ENCODE results near the gene PDZK1. TPM values are rescaled to one million over a fixed set of nuclear protein-coding genes. Genes with fewer than 3 reads are reported as not detected.
"Not testable (repeated sequence)": the region's sequence is repeated elsewhere in the genome, so short reads cannot be mapped to it uniquely, and the experiment has no call there.

The PDZK1 gene
- total and polyA plus RNA-seq, 4 experiments from 2014 or later: 0.45 TPM; not detected in 3

- CTCF ChIA-PET (ENCODE audit: partially characterized antibody): no interaction called here
- POLR2A ChIA-PET (ENCODE audit: partially characterized antibody): no interaction called here
- H3K4me1 Mint-ChIP-seq: no peaks in the 10 kb centered on the region
- no peaks in the 10 kb centered on the region for H3K27me3 Mint-ChIP-seq
- DNase-seq: no peak
- no peak overlapping the region for H3K4me3 Mint-ChIP-seq
- intact Hi-C loops (cut with micrococcal nuclease): no loop called here
- Histone ChIP-seq H3K4me3 (ENCODE audit: low read length in 2 of 2) (no peak overlapping the region), H3K9me3 (ENCODE audit: control insufficient read depth in 1 of 2, low read length in 2 of 2) (no peaks in the 10 kb centered on the region), H3K27ac (ENCODE audit: low read depth, low read length) (no peak overlapping the region), H3K27me3 (ENCODE audit: insufficient read depth, low read length) (no peaks in the 10 kb centered on the region), H3K36me3 (ENCODE audit: insufficient read depth, low read length) (no peaks in the 10 kb centered on the region), H3K4me1 (ENCODE audit: insufficient read depth, low read length) (no peaks in the 10 kb centered on the region)
- H3K27ac Mint-ChIP-seq: no peak overlapping the region
- no peaks in the 10 kb centered on the region for H3K36me3 Mint-ChIP-seq
- H3K9me3 Mint-ChIP-seq: no peaks in the 10 kb centered on the region
These were observed 23.3 kb upstream of the PDZK1 start for GRCh38 chr1:145730467-145730866.

GRCh38 chr1:145729666-145730436 lies 22.7 kb upstream of the PDZK1 start:
- H3K27ac Mint-ChIP-seq: no peak overlapping the region
- no peak for DNase-seq
- POLR2A ChIA-PET (ENCODE audit: partially characterized antibody): no interaction called here
- no peaks in the 10 kb centered on the region for H3K27me3 ChIP-seq (ENCODE audit: insufficient read depth, low read length)
- H3K36me3 Mint-ChIP-seq: no peaks in the 10 kb centered on the region
- intact Hi-C loops (cut with micrococcal nuclease): no loop called here
- no peak overlapping the region for H3K27ac ChIP-seq (ENCODE audit: low read depth, low read length)
- H3K4me1 Mint-ChIP-seq: no peaks in the 10 kb centered on the region
- H3K9me3 ChIP-seq (ENCODE audit: control insufficient read depth in 1 of 2, low read length in 2 of 2): no peaks in the 10 kb centered on the region
- H3K4me3 Mint-ChIP-seq: no peak overlapping the region
- no peak overlapping the region for H3K4me3 ChIP-seq (ENCODE audit: low read length in 2 of 2)
- CTCF ChIA-PET (ENCODE audit: partially characterized antibody): no interaction called here
- no peaks in the 10 kb centered on the region for H3K27me3 Mint-ChIP-seq
- no peaks in the 10 kb centered on the region for H3K4me1 ChIP-seq (ENCODE audit: insufficient read depth, low read length)
- H3K9me3 Mint-ChIP-seq: no peaks in the 10 kb centered on the region
- no peaks in the 10 kb centered on the region for H3K36me3 ChIP-seq (ENCODE audit: insufficient read depth, low read length)

- no peak for DNase-seq
- Histone ChIP-seq H3K36me3 (ENCODE audit: insufficient read depth, low read length) (no peaks in the 10 kb centered on the region), H3K27me3 (ENCODE audit: insufficient read depth, low read length) (no peaks in the 10 kb centered on the region), H3K4me3 (ENCODE audit: low read length in 2 of 2) (no peak overlapping the region), H3K4me1 (ENCODE audit: insufficient read depth, low read length) (no peaks in the 10 kb centered on the region), H3K27ac (ENCODE audit: low read depth, low read length) (no peak overlapping the region), H3K9me3 (ENCODE audit: control insufficient read depth in 1 of 2, low read length in 2 of 2) (no peaks in the 10 kb centered on the region)
- Mint-ChIP-seq H3K9me3 (no peaks in the 10 kb centered on the region), H3K4me3 (no peak overlapping the region), H3K27me3 (no peaks in the 10 kb centered on the region), H3K27ac (no peak overlapping the region), H3K36me3 (no peaks in the 10 kb centered on the region), H3K4me1 (no peaks in the 10 kb centered on the region)
- intact Hi-C loops (cut with micrococcal nuclease): no loop called here
- POLR2A ChIA-PET (ENCODE audit: partially characterized antibody): no interaction called here
- CTCF ChIA-PET (ENCODE audit: partially characterized antibody): no interaction called here
These were observed 22.0 kb upstream of the PDZK1 start for GRCh38 chr1:145729196-145729595.

- H3K9me3 Mint-ChIP-seq; CTCF ChIA-PET (ENCODE audit: partially characterized antibody); H3K4me3 Mint-ChIP-seq; intact Hi-C loops (cut with micrococcal nuclease); H3K27me3 ChIP-seq (ENCODE audit: insufficient read depth, low read length); H3K4me3 ChIP-seq (ENCODE audit: low read length in 2 of 2); H3K27ac Mint-ChIP-seq; DNase-seq; POLR2A ChIA-PET (ENCODE audit: partially characterized antibody); H3K36me3 Mint-ChIP-seq; H3K4me1 Mint-ChIP-seq; H3K4me1 ChIP-seq (ENCODE audit: insufficient read depth, low read length); H3K27ac ChIP-seq (ENCODE audit: low read depth, low read length); H3K9me3 ChIP-seq (ENCODE audit: control insufficient read depth in 1 of 2, low read length in 2 of 2); H3K36me3 ChIP-seq (ENCODE audit: insufficient read depth, low read length); H3K27me3 Mint-ChIP-seq: not testable (repeated sequence)
These were observed 19.0 kb upstream of the PDZK1 start for GRCh38 chr1:145726193-145726592.

GRCh38 chr1:145720878-145721671 lies 13.9 kb upstream of the PDZK1 start:
- CTCF ChIA-PET (ENCODE audit: partially characterized antibody): interaction anchor here (0.8 to 3.1 kb wide), 11 partner anchors 8 to 128 kb away, joined by 3 to 15 read pairs (median 4); no protein-coding TSS in a partner anchor
- intact Hi-C loops (cut with micrococcal nuclease): no loop called here
- peak overlapping the region in 1 of 2 donors; percentile 21 for H3K4me3 ChIP-seq (ENCODE audit: low read length in 2 of 2)
- H3K27me3 ChIP-seq (ENCODE audit: insufficient read depth, low read length): no peaks in the 10 kb centered on the region
- POLR2A ChIA-PET (ENCODE audit: partially characterized antibody): interaction anchor here (0.8 kb wide), 1 partner anchor 31 kb away, joined by 3 read pairs; no protein-coding TSS in a partner anchor
- Mint-ChIP-seq H3K27me3 (peaks cover 7 to 13% of the 10 kb centered on the region in 2 donors), H3K4me3 (peak overlapping the region; percentile 43 to 82 (median 66)), H3K27ac (peak overlapping the region in 3 of 7 donors; percentile 18 to 65 (median 55)), H3K4me1 (peaks cover 6 to 17% (median 14%) of the 10 kb centered on the region in 4 donors), H3K36me3 (no peaks in the 10 kb centered on the region), H3K9me3 (no peaks in the 10 kb centered on the region)
- no peak overlapping the region for H3K27ac ChIP-seq (ENCODE audit: low read depth, low read length)
- peak; percentile 46 to 69 (median 55) for DNase-seq
- no peaks in the 10 kb centered on the region for H3K9me3 ChIP-seq (ENCODE audit: control insufficient read depth in 1 of 2, low read length in 2 of 2)
- H3K4me1 ChIP-seq (ENCODE audit: insufficient read depth, low read length): peaks cover 8% of the 10 kb centered on the region
- no peaks in the 10 kb centered on the region for H3K36me3 ChIP-seq (ENCODE audit: insufficient read depth, low read length)

- no peak overlapping the region for H3K27ac Mint-ChIP-seq
- H3K4me1 Mint-ChIP-seq: peaks cover 6 to 17% (median 14%) of the 10 kb centered on the region in 4 donors
- POLR2A ChIA-PET (ENCODE audit: partially characterized antibody): interaction anchor here (0.8 kb wide), 1 partner anchor 31 kb away, joined by 3 read pairs; no protein-coding TSS in a partner anchor
- Histone ChIP-seq H3K27ac (ENCODE audit: low read depth, low read length) (no peak overlapping the region), H3K36me3 (ENCODE audit: insufficient read depth, low read length) (no peaks in the 10 kb centered on the region), H3K4me1 (ENCODE audit: insufficient read depth, low read length) (peaks cover 8% of the 10 kb centered on the region), H3K9me3 (ENCODE audit: control insufficient read depth in 1 of 2, low read length in 2 of 2) (no peaks in the 10 kb centered on the region), H3K27me3 (ENCODE audit: insufficient read depth, low read length) (no peaks in the 10 kb centered on the region), H3K4me3 (ENCODE audit: low read length in 2 of 2) (no peak overlapping the region)
- H3K9me3 Mint-ChIP-seq: no peaks in the 10 kb centered on the region
- peak overlapping the region in 3 of 8 donors; percentile 62 to 78 (median 70) for H3K4me3 Mint-ChIP-seq
- intact Hi-C loops (cut with micrococcal nuclease): no loop called here
- CTCF ChIA-PET (ENCODE audit: partially characterized antibody): interaction anchor here (0.6 to 3.1 kb wide), 10 partner anchors 11 to 128 kb away, joined by 3 to 15 read pairs (median 4); no protein-coding TSS in a partner anchor
- peaks cover 7 to 13% of the 10 kb centered on the region in 2 donors for H3K27me3 Mint-ChIP-seq
- no peaks in the 10 kb centered on the region for H3K36me3 Mint-ChIP-seq
- DNase-seq: no peak
These were observed 13.3 kb upstream of the PDZK1 start for GRCh38 chr1:145720556-145720877.
